Peyer's patch (tissue), 4 donors: ENCODE measurements around the gene GGA3. TPM values are rescaled to one million over a fixed set of nuclear protein-coding genes. Genes with fewer than 3 reads are reported as not detected.

Source experiments
- DNase-seq, 3 donors: peaks; one replicate each; pipeline ENCODE4 v3.0.0-alpha.2; 2017 to 2019
- H3K27ac ChIP-seq, 4 donors: fragments of 200-600 bp; sonication (generic); one replicate each; pipeline ENCODE4 v1.5.1; 2016 to 2019
- H3K27me3 ChIP-seq, 2 donors: fragments of 200-600 bp; sonication (generic); one replicate each; pipeline ENCODE4 v1.5.1; 2019
- H3K36me3 ChIP-seq, 3 donors: fragments of 200-600 bp; sonication (generic); one replicate each; pipeline ENCODE4 v1.5.1; 2016 to 2019
- H3K4me1 ChIP-seq, 4 donors: fragments of 200-600 bp; sonication (generic); one replicate each; pipeline ENCODE4 v1.5.1; 2016 to 2019
- H3K4me3 ChIP-seq, 4 donors: fragments of 200-600 bp; sonication (generic); 1 replicate in 3 of 4; 2 replicates in 1 of 4; pipeline ENCODE4 v1.5.1; 2016 to 2019; ENCODE audit warnings: mild to moderate bottlenecking in 1 of 4
- H3K9me3 ChIP-seq, 4 donors: fragments of 200-600 bp; sonication (generic); one replicate each; pipeline ENCODE4 v1.5.1; 2016 to 2019; ENCODE audit warnings: mild to moderate bottlenecking in 1 of 4
- POLR2A ChIP-seq, 2 donors: fragments of 450-650 bp; IDR thresholded peaks; one replicate each; pipeline ENCODE4 v1.5.1; 2017; ENCODE audit warnings: antibody characterized with exemption in 2 of 2, mild to moderate bottlenecking in 2 of 2, moderate library complexity in 2 of 2
- total RNA-seq, 4 donors: library from RNA; depleted of rRNA; stranded (reverse); fragments of >200 nt; gene quantifications; one replicate each; pipeline ENCODE4 v1.1.0, GENCODE V29; 2016
- TF ChIP-seq, protein P1 (sequence below), 6 experiments: fragments of 450-650 bp in 4 of 6; fragments of 200-600 bp in 2 of 6; sonication (generic) in 1 of 6; IDR thresholded peaks; one replicate each; pipeline ENCODE4 v1.5.1; 2017 to 2019; ENCODE audit warnings: antibody characterized with exemption in 6 of 6, mild to moderate bottlenecking in 3 of 6, moderate library complexity in 1 of 6

GGA3 gene
- total RNA-seq, 4 donors from 2014 or later, result 34.0 to 153 (median 77.0) TPM

DNA sequence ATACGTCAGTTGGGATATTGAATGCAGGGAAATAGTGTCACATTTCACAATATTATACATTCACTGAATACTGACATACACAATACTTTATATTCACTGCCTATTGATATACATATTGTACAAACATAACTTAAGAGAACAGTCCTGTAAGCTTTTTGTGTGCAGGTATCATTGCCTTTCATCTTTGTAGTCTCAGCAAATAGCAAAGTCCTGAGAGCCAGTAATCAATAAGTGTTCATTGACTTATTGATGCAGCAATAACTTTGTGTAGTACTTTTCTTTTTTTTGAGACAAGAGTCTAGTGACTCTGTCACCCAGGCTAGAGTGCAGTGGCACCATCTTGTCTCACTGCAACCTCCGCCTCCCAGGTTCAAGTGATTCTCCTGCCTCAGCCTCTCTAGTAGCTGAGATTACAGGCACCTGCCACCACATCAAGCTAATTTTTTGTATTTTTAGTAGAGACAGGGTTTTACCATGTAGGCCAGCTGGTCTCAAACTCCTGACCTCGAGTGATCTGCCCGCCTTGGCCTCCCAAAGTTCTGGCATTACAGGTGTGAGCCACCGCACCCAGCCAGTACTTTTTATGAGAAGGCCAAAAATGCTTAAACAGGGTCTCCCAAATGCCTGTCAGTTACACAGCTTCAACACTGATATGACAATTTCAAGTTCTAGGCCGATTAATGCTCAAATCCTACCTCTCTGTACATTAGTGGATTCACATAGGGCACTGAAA lies 61.4 kb downstream of the GGA3 start:
- DNase-seq, result no peak
- Histone ChIP-seq H3K4me3 (no peak overlapping the region), H3K4me1 (peaks cover 0 to 6% (median 2%) of the 10 kb centered on the region in 4 donors), H3K27ac (no peak overlapping the region), H3K36me3 (no peaks in the 10 kb centered on the region), H3K27me3 (no peaks in the 10 kb centered on the region), H3K9me3 (no peaks in the 10 kb centered on the region)
- no peak for TF ChIP-seq POLR2A (IDR thresholded peaks at IDR 0.05)
- TF ChIP-seq, protein P1, sequence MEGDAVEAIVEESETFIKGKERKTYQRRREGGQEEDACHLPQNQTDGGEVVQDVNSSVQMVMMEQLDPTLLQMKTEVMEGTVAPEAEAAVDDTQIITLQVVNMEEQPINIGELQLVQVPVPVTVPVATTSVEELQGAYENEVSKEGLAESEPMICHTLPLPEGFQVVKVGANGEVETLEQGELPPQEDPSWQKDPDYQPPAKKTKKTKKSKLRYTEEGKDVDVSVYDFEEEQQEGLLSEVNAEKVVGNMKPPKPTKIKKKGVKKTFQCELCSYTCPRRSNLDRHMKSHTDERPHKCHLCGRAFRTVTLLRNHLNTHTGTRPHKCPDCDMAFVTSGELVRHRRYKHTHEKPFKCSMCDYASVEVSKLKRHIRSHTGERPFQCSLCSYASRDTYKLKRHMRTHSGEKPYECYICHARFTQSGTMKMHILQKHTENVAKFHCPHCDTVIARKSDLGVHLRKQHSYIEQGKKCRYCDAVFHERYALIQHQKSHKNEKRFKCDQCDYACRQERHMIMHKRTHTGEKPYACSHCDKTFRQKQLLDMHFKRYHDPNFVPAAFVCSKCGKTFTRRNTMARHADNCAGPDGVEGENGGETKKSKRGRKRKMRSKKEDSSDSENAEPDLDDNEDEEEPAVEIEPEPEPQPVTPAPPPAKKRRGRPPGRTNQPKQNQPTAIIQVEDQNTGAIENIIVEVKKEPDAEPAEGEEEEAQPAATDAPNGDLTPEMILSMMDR (IDR thresholded peaks at IDR 0.05), result no peak

DNA sequence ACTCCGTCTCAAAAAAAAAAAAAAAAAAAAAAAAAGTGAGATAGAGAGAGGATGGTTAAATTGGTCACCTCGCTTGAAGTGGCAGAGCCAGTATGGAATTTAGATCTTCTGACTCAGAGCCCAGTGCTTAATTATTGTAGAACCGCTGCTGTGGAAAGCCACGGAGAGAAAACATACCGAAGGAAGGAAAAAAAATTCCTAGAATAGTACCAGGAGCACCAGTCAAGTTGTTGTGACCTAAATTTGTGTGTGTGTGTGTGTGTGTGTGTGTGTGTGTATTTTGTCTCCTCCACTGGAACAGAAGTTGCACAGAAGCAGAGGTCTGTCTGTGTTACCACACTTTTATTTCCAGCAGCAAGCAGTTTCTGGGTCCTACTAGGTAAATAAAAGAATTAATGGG lies 66.5 kb downstream of the GGA3 start:
- Histone ChIP-seq H3K9me3 (no peaks in the 10 kb centered on the region), H3K36me3 (no peaks in the 10 kb centered on the region), H3K27me3 (no peaks in the 10 kb centered on the region), H3K4me3 (no peak overlapping the region), H3K4me1 (no peaks in the 10 kb centered on the region), H3K27ac (no peak overlapping the region)
- DNase-seq, result no peak
- TF ChIP-seq POLR2A (IDR thresholded peaks at IDR 0.05), result no peak
- TF ChIP-seq, protein P1 (IDR thresholded peaks at IDR 0.05), result no peak

DNA sequence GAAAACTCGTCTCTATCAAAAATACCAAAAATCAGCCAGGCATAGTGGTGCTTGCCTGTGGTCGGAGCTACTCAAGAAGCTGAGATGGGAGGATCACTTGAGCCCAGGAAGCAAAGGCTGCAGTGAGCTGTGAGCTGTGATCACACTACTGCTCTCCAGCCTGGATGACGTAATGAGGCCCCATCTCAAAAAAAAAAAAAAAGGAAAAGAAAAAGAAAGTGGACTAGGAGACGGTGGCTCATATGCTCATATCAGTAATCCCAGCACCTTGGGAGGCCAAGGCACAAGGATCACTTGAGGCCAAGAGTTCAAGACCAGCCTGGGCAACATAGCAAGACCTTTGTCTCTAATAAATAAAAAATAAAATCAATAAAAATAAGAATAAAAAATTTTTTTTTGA lies 69.8 kb downstream of the GGA3 start:
- H3K4me1 ChIP-seq, result no peaks in the 10 kb centered on the region
- H3K36me3 ChIP-seq, result no peaks in the 10 kb centered on the region
- H3K27ac ChIP-seq, result no peak overlapping the region
- TF ChIP-seq POLR2A (IDR thresholded peaks at IDR 0.05), result no peak
- TF ChIP-seq, protein P1 (IDR thresholded peaks at IDR 0.05), result no peak
- no peak overlapping the region for H3K4me3 ChIP-seq
- no peaks in the 10 kb centered on the region for H3K9me3 ChIP-seq
- H3K27me3 ChIP-seq, result no peaks in the 10 kb centered on the region
- DNase-seq, result no peak

DNA sequence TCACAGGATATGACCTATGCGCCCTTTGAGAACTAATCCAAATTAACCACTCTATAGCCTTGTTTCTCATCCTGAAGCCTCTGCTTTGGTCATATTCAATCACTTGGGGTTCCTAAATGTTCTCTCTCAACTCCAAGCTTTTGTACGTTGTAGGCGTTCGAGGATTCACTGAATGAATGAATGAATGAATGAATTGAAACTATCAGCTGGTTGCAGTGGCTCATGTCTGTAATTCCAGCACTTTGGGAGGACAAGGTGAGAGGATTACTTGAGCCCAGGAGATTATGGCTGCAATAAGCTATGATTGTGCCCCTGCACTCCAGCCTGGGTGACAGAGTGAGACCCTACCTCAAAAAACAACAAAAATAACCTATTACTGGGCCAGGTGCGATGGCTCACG lies 72.8 kb downstream of the GGA3 start:
- Histone ChIP-seq H3K36me3 (no peaks in the 10 kb centered on the region), H3K4me3 (no peak overlapping the region), H3K27ac (no peak overlapping the region), H3K27me3 (no peaks in the 10 kb centered on the region), H3K9me3 (no peaks in the 10 kb centered on the region), H3K4me1 (no peaks in the 10 kb centered on the region)
- no peak for DNase-seq
- TF ChIP-seq POLR2A (IDR thresholded peaks at IDR 0.05), result no peak
- TF ChIP-seq, protein P1 (IDR thresholded peaks at IDR 0.05), result no peak

Other genes starting within 250 kb of the GGA3 start
- gene MRPL58, start 248.9 kb downstream of the GGA3 start, total RNA-seq, result 10 to 100 TPM; 17.3 to 42.7 (median 32.2) TPM
- 100 to 1,000 TPM; 202 to 302 (median 247) TPM for gene ATP5PD, start 214.6 kb downstream of the GGA3 start, total RNA-seq
- 10 to 100 TPM; 14.9 to 23.5 (median 20.4) TPM for gene KCTD2, start 214.4 kb downstream of the GGA3 start, total RNA-seq
- gene SLC16A5, start 173.7 kb downstream of the GGA3 start, total RNA-seq, result 100 to 1,000 TPM in 3 of 4 donors, 10 to 100 TPM in 1; 47.9 to 211 (median 147) TPM
- 10 to 100 TPM in 3 of 4 donors, 1 to 10 TPM in 1; 4.1 to 27.0 (median 24.1) TPM for gene ARMC7, start 151.6 kb downstream of the GGA3 start, total RNA-seq
- 100 to 1,000 TPM; 151 to 176 (median 156) TPM for gene NT5C, start 129.9 kb downstream of the GGA3 start, total RNA-seq
- gene JPT1, start 107.1 kb downstream of the GGA3 start, total RNA-seq, result 100 to 1,000 TPM; 132 to 261 (median 202) TPM
- 10 to 100 TPM; 22.5 to 52.8 (median 37.4) TPM for gene SUMO2, start 78.6 kb downstream of the GGA3 start, total RNA-seq
- gene NUP85, start 55.9 kb downstream of the GGA3 start, total RNA-seq, result 10 to 100 TPM; 34.0 to 52.8 (median 36.7) TPM
- 10 to 100 TPM; 23.9 to 53.6 (median 45.3) TPM for gene MRPS7, start 273 bp upstream of the GGA3 start, total RNA-seq
- 10 to 100 TPM; 14.5 to 35.5 (median 18.9) TPM for gene MIF4GD, start 9.6 kb upstream of the GGA3 start, total RNA-seq
- 10 to 100 TPM in 3 of 4 donors, 1 to 10 TPM in 1; 8.2 to 24.8 (median 17.0) TPM for gene SLC25A19, start 27.8 kb upstream of the GGA3 start, total RNA-seq
- gene GRB2, start 144.1 kb upstream of the GGA3 start, total RNA-seq, result 100 to 1,000 TPM in 2 of 4 donors, 10 to 100 TPM in 2; 64.8 to 120 (median 98.3) TPM
- gene TMEM94, start 195.0 kb upstream of the GGA3 start, total RNA-seq, result 100 to 1,000 TPM; 114 to 340 (median 178) TPM